ENCODE measurements around the gene RHBDL1. TPM values are rescaled to one million over a fixed set of nuclear protein-coding genes. Genes with fewer than 3 reads are reported as not detected.

The RHBDL1 gene
- total and polyA plus RNA-seq, 10 of the 15 experiments (the other 5 are each of a cell fraction or from before 2014, with no cell fraction given): 0.04 to 1.3 (median 0.65) TPM; not detected in 5

DNA sequence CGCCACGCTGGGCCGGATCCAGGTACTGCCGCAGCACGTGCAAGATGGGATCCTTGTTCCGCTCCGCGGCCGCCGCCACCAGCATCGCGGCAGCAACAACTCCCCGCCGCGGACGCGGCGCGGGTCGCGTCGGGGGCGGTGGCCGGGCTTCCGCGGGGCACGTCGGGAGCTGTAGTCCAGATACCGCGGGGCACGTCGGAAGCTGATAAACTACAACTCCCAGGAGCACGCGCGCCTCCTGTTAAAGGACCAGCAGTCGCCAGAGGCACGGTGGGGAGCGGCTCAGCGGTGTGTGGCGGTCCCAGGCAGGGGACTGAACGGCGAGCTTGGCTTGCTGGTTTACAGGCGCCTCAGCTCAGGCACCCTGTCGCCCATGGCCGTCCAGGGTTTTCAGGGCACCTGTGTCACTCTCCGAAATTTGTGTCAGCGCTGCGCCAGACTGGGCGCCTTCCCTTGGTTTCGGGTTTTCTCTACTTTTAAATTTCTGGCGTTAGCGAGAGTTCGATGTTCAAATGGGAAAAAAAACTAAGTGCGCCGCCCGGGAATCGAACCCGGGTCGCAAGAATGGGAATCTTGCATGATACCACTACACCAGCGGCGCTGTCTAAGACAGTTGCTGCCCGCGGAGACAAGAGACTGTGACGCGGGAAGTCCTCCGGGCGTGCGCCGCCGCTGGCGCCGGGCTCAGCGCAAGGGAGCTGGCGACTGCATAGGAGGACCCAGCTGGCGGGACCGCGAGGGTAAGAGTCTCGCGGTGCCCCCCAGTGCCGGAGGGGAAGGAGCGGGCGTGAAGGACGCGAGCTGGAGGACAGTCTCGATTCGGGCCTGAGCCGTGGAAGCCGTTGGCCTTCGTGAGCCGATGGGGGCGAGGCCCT lies 39.0 kb upstream of the RHBDL1 start, which contains the start of gene METTL26:
Gene METTL26, minus strand, starts transcription at position 100 of the 875 bp plus-strand sequence. Its CDS starts 15 bp downstream, at position 85.
- peak; percentile 95 for FAIRE-seq
- peak; percentile 92 for ATAC-seq
- ChIA-PET SMC1A (ENCODE audit: uncharacterized antibody, unreplicated experiment) (interaction anchor here (1.6 kb wide), 1 partner anchor 12 kb away, joined by 5 read pairs; no protein-coding TSS in a partner anchor), RAD21 (ENCODE audit: unreplicated experiment) (interaction anchor here (0.6 to 2.0 kb wide), 4 partner anchors 13 to 110 kb away, joined by 3 to 13 read pairs (median 4); partner anchors contain the start of genes CAPN15, RHBDL1 and WDR90), CTCF (interaction anchor here (1.1 to 1.5 kb wide), 5 partner anchors 12 to 59 kb away, joined by 4 to 11 read pairs (median 4); partner anchors contain the start of genes RHOT2 and WDR90), POLR2A (interaction anchor here (0.6 to 1.9 kb wide), 12 partner anchors 11 to 1136 kb away, joined by 3 to 5 read pairs (median 4); partner anchors contain the start of genes RHOT2 and WDR90)
- H2AFZ ChIP-seq (ENCODE audit: control insufficient read depth, low read depth, low read length): peak within 1 kb of the TSS; percentile 98
- H4K20me1 ChIP-seq (ENCODE audit: control insufficient read depth, insufficient read depth): no peaks in the 10 kb centered on the region
- H3K9me3 ChIP-seq (replicated peaks; ENCODE audit: control insufficient read depth, insufficient read depth, low read length): no peaks in the 10 kb centered on the region
- no TSS peak for BruUV-seq (replicated peaks)
- peak; percentile 68 for DNase-seq (ENCODE audit: low read depth, low spot score)
- in situ Hi-C loops (cut with MboI) (no loop called here), intact Hi-C loops (cut with micrococcal nuclease; ENCODE audit: unreplicated experiment) (loop anchor here (1.0 to 5.0 kb wide), 3 partner anchors 46 to 109 kb away; partner anchors contain the start of genes CAPN15, JMJD8 and STUB1)
- H3K9ac ChIP-seq (ENCODE audit: control insufficient read depth, insufficient read depth, low read length): peak within 1 kb of the TSS; percentile 85
- H3K4me3 ChIP-seq: peak within 1 kb of the TSS; percentile 88
- H3K79me2 ChIP-seq (ENCODE audit: control insufficient read depth, insufficient read depth, low read length): peaks cover 20% of the 10 kb centered on the region
- H3K4me1 ChIP-seq (ENCODE audit: control insufficient read depth, insufficient read depth, low read length): peaks cover 13% of the 10 kb centered on the region
- H3K27me3 ChIP-seq (replicated peaks in 1 of 2; ENCODE audit: control insufficient read depth in 2 of 2, insufficient read depth in 2 of 2, low read length in 1 of 2): no peaks in the 10 kb centered on the region
- under 1% methylated on average over 86 of the region's 91 CpGs for WGBS (ENCODE audit: insufficient coverage, insufficient replicate concordance, low lambda C conversion rate, missing lambda C conversion rate)
- peak within 1 kb of the TSS; percentile 82 for H3K27ac ChIP-seq (ENCODE audit: control insufficient read depth, insufficient read depth)
- peaks cover 0 to 4% of the 10 kb centered on the region in 2 experiments; a peak in 3 of 4 replicates for H3K36me3 ChIP-seq (ENCODE audit: control insufficient read depth in 2 of 2, insufficient read depth in 2 of 2, low read length in 1 of 2)
- peak within 1 kb of the TSS; percentile 91 for H3K4me2 ChIP-seq (ENCODE audit: control insufficient read depth, insufficient read depth)
- TF ChIP-seq SREBF1 (IDR thresholded peaks at IDR 0.05; ENCODE audit: low read length) (peak; percentile 27), BACH1 (IDR thresholded peaks at IDR 0.05; ENCODE audit: borderline replicate concordance) (peak; percentile 84), RAD51 (IDR thresholded peaks at IDR 0.05) (no peak), HDGF (IDR thresholded peaks at IDR 0.05) (no peak; the same call in 1 of the 2 replicates), MXI1 (IDR thresholded peaks at IDR 0.05; ENCODE audit: low read depth, low read length) (peak; percentile 90), IRF5 (IDR thresholded peaks at IDR 0.05; ENCODE audit: borderline replicate concordance) (peak; percentile 65; the same call in 1 of the 2 replicates), POU2F2 (IDR thresholded peaks at IDR 0.05; ENCODE audit: borderline replicate concordance, low read depth, low read length) (peak; percentile 7; the same call in 1 of the 3 replicates), BCL3 (IDR thresholded peaks at IDR 0.05; ENCODE audit: borderline replicate concordance, insufficient read depth, low read depth, low read length, poor library complexity, severe bottlenecking) (no peak), JUND (IDR thresholded peaks at IDR 0.05; ENCODE audit: low read depth, low read length) (no peak), GABPA (IDR thresholded peaks at IDR 0.05; ENCODE audit: low read depth) (no peak), NR2C1 (IDR thresholded peaks at IDR 0.05) (peak; percentile 87), KDM1A (IDR thresholded peaks at IDR 0.05; ENCODE audit: borderline replicate concordance) (no peak), ZBTB11 (CRISPR knock-in tag; IDR thresholded peaks at IDR 0.05) (no peak)
- TF ChIP-seq, protein P1, sequence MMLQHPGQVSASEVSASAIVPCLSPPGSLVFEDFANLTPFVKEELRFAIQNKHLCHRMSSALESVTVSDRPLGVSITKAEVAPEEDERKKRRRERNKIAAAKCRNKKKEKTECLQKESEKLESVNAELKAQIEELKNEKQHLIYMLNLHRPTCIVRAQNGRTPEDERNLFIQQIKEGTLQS (IDR thresholded peaks at IDR 0.05; ENCODE audit: borderline replicate concordance, extremely low read depth, low read depth, low read length): no peak
